GM18951 (cell line): ENCODE data around the gene CDK16.

Experiments used
- POLR2A ChIP-seq: IDR thresholded peaks from 4 replicates; pipeline ENCODE4 v1.6.1; 2011; ENCODE audit warnings: mild to moderate bottlenecking; ENCODE audit not compliant: insufficient read length, insufficient read depth; ENCODE audit errors: extremely low read depth
- in situ Hi-C: fragments of 300-500 bp; cut with MboI; formaldehyde crosslinking; loops from one replicate; pipeline ENCODE4 v1.12.0; 2022; ENCODE audit warnings: low sequenced_read_pairs, mixed read lengths, inconsistent platforms; ENCODE audit not compliant: unreplicated experiment

The CDK16 gene

DNA sequence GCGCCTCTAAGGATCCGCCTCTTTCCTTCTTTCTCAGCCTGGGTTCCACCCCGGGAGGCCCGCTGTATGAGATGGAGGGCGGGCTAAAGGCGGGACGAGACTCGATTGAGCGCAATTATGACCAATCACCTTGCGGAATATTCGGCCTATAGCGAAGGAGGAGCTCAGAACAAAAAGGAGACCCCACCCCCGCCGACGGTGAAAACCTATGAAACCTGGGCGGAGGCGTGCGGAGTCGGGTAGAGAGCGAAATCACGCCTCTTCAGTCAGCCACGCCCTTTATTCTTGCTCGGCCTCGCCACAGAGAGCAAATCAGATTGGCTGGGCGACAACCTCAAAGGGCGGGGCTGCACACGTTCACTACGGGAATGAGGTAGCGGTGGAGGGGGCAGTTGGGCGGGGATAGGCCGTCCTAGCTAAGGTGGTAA is 615 bp upstream of the CDK16 start:
- in situ Hi-C loops, result no loop called here
- no peak for TF ChIP-seq POLR2A

DNA sequence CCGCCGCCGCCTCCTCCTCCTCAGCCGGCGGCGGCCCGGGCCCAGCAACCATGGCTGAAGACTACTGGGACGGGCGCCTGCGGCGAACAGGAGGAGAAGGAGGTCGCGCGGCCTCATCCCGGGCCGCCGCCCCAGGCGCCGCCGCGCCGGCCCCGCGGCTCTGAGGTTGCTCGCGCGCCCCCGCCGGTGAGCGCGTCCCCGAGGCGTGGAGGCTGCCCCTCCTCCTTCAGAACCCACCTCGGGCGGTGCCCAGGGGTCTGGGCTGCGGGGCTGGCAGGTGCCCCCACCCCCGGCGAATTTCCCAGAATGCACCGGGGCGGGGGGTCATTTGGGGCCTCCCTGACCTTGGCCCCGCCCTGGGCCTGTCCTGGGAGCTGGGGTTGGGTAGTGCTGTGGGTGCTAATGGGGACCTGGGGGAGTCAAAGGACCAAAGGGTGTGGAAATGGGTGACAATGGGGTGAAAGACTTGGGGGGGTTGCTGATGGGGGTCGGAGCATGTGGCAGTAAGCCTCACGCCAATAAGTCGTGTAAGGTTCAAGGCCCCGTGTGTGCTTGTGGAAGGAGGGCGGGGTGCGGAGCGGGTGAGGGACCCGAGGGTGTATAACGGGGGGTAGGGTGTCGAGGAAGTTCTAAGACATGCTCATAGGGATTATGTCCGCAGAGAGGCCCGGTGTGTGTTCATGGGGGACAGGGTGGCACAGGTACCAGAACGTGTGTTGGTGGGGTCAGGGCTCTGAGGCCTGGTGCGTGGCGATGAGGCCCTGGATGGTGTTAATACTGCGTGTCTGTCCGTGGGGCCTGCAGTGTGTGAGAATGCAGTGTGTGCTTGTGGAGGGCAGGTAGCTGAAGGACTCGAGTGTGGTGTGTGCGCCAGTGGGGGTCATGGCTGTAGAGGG is 687 bp downstream of the CDK16 start:
- no peak for TF ChIP-seq POLR2A
- in situ Hi-C loops, result no loop called here

DNA sequence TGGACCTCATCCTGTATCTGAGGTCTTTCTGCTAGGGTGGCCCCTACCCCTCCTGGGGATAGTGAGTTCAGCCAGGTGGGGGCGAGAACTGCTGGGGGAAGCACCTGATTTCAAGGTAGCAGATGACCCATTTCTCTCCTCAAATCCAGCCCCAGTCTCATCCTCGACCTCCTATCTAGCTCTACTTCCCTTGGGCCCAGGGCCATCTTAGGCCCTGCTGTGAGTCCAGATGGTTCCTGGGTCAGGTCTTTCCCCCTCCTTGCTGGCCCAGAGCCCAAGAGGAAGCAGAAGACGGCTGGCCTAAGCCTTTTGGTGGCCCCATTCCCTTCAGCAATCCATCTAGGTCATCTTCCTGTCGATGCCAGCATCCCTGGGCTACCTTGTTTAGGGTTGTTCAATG is 3.3 kb downstream of the CDK16 start:
- no peak for TF ChIP-seq POLR2A
- in situ Hi-C loops, result no loop called here

DNA sequence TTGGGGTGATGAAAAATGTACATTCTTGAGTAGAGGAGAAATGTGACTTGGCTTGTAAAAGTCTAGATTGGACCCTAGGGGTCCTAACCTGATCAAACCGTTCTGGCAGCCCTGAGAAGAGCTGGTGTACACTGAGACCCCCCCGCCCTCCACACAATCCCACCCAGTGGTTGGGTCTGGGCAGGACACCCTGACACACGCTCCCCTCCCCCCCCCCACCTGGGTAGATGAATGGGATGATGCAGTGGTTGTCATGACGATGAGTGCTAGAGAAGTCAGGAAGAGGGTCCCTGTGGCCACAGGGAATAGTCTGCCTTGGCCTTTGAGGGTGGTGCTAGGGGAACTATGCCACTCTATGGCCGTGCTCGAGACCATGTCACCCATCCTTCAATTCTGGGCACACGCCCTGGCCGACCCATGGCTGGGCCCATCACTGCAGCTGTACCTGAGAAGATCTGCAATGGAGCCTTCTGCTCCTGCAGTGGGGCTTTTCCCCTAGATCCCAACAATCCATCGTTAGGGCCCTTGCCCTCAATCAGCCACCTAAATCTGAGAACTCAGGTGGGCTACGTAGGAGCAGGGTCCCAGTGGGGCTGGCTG is 4.4 kb downstream of the CDK16 start:
- TF ChIP-seq POLR2A, result no peak
- in situ Hi-C loops, result no loop called here

DNA sequence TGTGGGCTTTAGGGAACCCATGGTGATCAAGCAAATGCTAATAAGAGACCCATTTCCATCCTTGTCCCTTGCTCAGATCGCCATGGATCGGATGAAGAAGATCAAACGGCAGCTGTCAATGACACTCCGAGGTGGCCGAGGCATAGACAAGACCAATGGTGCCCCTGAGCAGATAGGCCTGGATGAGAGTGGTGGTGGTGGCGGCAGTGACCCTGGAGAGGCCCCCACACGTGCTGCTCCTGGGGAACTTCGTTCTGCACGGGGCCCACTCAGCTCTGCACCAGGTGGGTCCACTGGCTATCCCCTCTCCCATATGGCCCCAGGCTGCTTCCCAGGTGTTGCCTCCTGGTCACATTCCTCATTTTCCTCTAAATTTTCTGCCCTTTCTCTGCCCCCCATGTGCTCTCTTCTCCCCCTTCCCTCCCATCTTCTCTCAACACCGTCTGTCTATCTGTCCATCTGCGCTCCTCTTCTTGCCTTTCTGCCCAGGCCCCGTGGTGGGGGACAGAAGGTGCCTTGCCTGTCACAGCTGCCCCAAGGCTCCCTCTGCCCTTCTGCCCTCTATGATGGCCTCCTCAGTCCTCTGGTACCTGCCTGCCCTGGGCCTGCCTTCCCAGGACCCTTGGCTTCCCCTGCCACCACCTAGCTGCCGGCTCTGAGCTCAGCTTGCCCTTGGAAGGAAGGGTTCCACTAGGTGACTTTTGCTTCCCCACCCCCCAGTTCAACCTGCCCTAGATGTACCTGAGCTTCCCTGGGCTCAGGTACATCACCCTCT is 5.2 kb downstream of the CDK16 start:
- in situ Hi-C loops, result no loop called here
- no peak for TF ChIP-seq POLR2A

DNA sequence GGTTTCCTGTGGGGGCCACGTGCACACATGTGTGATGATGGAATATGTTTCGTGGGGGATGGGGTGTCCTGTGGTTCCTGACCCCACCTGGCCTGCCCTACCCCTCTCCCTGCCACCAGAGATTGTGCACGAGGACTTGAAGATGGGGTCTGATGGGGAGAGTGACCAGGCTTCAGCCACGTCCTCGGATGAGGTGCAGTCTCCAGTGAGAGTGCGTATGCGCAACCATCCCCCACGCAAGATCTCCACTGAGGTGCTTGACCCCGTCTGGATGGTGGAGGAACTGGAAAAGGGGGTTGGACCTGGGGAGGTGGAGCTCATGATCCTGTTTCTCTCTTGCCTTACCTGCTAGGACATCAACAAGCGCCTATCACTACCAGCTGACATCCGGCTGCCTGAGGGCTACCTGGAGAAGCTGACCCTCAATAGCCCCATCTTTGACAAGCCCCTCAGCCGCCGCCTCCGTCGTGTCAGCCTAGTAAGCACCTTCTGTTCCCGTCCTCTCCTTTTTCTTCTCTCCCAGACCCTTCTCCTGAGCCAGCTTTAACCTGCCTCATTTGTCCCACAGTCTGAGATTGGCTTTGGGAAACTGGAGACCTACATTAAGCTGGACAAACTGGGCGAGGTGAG is 5.9 kb downstream of the CDK16 start:
- in situ Hi-C loops, result no loop called here
- no peak for TF ChIP-seq POLR2A

DNA sequence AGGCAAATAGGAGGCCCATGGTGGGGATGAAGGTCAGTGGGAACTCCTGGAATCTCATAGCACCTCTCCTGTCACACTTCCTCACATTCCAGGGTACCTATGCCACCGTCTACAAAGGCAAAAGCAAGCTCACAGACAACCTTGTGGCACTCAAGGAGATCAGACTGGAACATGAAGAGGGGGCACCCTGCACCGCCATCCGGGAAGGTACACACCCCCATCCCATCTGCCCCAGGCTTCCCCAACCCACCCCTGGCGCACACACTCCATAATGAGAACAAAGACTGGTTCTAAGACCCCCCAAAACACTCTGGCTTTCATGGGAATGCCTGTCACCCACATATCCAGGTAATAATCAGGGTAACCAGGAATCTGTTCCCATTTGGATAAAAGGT is 6.4 kb downstream of the CDK16 start:
- in situ Hi-C loops, result no loop called here
- no peak for TF ChIP-seq POLR2A

DNA sequence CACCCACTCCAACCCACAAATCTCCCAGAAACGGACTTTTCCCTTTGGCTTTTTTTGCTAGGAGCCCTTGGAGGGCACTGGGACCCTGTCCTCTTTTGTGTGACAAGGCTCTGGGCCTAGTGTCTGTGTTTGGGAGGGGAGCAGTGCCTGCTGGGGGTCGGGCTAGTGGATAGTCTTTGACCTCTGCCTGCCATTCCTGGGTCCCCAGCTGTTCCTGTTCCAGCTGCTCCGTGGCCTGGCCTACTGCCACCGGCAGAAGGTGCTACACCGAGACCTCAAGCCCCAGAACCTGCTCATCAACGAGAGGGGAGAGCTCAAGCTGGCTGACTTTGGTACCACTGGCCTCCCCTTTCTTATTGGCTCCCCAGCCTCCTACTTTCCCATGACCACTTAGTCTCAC is 7.6 kb downstream of the CDK16 start:
- TF ChIP-seq POLR2A, result no peak
- in situ Hi-C loops, result no loop called here

DNA sequence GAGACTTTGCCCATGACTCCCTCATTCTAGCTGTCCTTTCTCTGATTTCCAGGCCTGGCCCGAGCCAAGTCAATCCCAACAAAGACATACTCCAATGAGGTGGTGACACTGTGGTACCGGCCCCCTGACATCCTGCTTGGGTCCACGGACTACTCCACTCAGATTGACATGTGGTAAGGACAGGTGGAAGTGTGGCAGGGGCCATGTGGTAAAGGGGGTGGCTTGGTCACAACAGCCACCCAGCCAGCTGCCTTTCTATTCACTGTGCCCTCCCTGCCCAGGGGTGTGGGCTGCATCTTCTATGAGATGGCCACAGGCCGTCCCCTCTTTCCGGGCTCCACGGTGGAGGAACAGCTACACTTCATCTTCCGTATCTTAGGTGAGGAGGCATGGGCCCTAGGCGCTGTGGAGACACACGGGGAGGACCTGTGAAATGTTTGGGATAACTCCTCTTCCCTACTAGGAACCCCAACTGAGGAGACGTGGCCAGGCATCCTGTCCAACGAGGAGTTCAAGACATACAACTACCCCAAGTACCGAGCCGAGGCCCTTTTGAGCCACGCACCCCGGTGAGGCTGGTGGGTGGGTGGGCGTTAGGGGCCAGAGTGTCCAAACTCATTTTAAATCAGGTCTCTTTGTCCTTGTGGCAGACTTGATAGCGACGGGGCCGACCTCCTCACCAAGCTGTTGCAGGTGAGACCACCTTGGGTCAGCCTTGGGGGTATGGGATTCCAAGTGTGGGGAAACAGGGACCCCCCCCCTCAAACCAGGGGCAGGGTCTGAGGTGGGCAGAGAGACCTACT is 8.3 kb downstream of the CDK16 start:
- in situ Hi-C loops, result no loop called here
- TF ChIP-seq POLR2A, result no peak

DNA sequence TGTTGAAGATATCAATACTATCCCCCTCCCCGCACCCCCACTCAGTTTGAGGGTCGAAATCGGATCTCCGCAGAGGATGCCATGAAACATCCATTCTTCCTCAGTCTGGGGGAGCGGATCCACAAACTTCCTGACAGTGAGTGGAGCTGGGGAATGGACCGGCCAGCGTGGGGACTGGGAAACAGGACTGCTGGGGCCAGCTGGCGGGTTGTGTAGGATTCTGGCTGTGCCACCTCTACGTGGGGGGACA is 8.8 kb downstream of the CDK16 start:
- TF ChIP-seq POLR2A, result no peak
- in situ Hi-C loops, result no loop called here

DNA sequence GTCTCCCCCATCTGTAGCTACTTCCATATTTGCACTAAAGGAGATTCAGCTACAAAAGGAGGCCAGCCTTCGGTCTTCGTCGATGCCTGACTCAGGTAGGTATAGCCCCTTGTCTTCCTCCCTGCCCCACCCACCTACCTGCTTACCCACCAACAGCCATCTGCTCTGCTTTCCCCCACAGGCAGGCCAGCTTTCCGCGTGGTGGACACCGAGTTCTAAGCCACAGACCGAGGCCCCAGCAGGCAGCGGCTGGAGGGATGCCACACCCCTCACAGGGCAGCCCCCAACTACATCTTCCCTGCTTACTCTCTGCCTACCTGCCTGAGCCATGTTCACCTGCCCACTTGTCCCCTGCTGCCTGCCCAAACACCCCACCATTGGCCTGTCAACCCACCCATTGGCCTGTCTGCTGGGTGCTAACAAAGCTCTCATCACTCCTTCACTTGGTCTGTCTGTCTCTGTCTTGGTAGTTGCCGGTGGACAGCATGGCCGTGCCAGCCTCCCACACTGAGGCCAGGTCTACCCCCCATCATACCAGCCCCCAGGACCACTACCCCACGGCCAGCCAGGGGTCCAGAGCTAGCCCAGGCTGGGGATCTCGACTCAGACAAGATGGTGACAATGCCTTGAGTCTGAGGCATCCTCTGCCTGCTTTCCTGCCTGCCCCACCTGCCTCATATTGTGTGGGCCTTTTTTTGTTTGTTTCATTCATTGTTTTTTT is 10.2 kb downstream of the CDK16 start:
- in situ Hi-C loops, result no loop called here
- TF ChIP-seq POLR2A, result no peak

DNA sequence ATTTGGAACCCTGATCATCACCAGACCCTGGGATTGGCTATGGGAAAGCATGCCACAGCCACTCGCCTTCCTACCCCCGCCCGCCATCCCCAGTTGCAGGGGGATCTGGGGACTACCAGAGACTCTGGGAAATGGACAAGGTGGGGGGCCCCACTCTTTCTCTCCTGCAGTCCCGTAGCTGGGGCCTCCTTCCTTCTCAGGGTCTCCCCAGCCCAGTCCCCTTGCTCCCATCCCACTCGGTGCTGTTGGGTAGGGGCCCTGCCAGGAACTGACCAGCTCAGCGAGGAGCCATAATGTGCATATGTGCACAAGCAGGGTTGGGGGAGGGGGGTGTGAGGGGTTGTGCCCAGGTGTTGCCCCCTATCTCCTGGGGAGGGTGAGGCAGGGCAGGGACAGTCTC is 10.9 kb downstream of the CDK16 start:
- in situ Hi-C loops, result no loop called here

DNA sequence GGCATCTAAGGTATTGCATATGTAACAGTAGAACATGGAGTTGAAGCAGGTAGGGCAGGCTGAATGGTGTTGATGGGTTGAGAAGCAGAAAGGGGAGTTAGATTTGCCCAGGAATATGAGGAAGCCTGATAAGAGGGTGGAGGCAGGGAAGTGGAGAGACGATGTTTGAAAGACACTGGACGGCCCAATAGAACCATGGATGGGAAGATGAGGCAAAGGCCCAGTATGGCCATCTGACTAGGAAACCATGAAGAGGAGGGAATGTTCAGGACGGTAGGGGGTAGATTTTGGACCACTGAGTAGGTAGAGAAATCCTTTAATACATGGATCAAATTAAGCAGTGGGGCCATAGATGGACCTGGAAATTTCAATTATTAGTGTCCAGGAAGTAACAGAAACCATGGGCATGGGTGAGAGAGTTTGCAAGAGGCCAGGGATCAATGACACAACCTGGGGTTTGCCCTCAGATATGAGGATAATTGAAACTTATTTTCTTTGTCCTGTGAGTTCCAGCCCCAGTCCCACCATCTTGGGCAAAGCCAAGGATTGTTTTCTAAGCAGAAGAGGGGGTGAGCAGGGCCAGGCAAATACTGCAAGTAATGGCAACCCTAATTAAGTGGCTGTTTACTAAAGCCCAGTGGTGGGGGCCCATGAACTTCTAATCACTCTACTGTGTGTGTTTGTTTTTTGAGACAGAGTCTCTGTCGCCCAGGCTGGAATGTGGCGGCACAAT is 11.8 kb downstream of the CDK16 start:
- no peak for TF ChIP-seq POLR2A

More for the DNA sequence above, 10.9 kb downstream of the CDK16 start:
- no peak for TF ChIP-seq POLR2A

More for the DNA sequence above, 11.8 kb downstream of the CDK16 start:
- in situ Hi-C loops, result no loop called here
